Osteoblast (primary cell): ENCODE results near the gene FILIP1L. TPM values are rescaled to one million over a fixed set of nuclear protein-coding genes. Genes with fewer than 3 reads are reported as not detected.

Experiments used
- DNase-seq: peaks from one replicate; pipeline ENCODE4 v3.0.0; 2011; ENCODE audit warnings: low spot score, mixed read lengths; ENCODE audit not compliant: insufficient read length; ENCODE audit errors: missing footprints
- H2AFZ ChIP-seq: 2 replicates; pipeline ENCODE4 v1.6.0; 2011; ENCODE audit warnings: mild to moderate bottlenecking, low read length
- H3K27ac ChIP-seq: 2 replicates; pipeline ENCODE4 v1.5.1; 2011; ENCODE audit warnings: mild to moderate bottlenecking, low read depth, low read length, moderate library complexity
- H3K27me3 ChIP-seq: 2 replicates; pipeline ENCODE4 v1.6.0; 2012; ENCODE audit warnings: mild to moderate bottlenecking, control low read depth, inconsistent platforms, low read length, moderate library complexity; ENCODE audit not compliant: insufficient read depth
- H3K36me3 ChIP-seq: 2 replicates; pipeline ENCODE4 v1.5.1; 2011; ENCODE audit warnings: mild to moderate bottlenecking, low read length, control low read depth, moderate library complexity; ENCODE audit not compliant: insufficient read depth
- H3K4me1 ChIP-seq: 2 replicates; pipeline ENCODE4 v1.5.1; 2011; ENCODE audit warnings: mild to moderate bottlenecking, low read length, control low read depth, moderate library complexity; ENCODE audit not compliant: insufficient read depth
- H3K4me2 ChIP-seq: 2 replicates; pipeline ENCODE4 v1.6.0; 2011; ENCODE audit warnings: mild to moderate bottlenecking, low read length; ENCODE audit not compliant: insufficient read depth
- H3K4me3 ChIP-seq: fragments of 200-600 bp; sonication (generic); 3 replicates; pipeline ENCODE4 v1.5.1; 2012; ENCODE audit warnings: mild to moderate bottlenecking, low read length, inconsistent platforms; ENCODE audit not compliant: insufficient read depth
- H3K79me2 ChIP-seq: 2 replicates; pipeline ENCODE4 v1.6.0; 2012; ENCODE audit warnings: mild to moderate bottlenecking, low read length, control low read depth, inconsistent platforms; ENCODE audit not compliant: insufficient read depth
- H3K9me3 ChIP-seq: 2 replicates; pipeline ENCODE4 v1.5.1; 2011; ENCODE audit warnings: low read depth, low read length, control low read depth
- H4K20me1 ChIP-seq: 2 replicates; pipeline ENCODE4 v1.6.0; 2012; ENCODE audit warnings: mild to moderate bottlenecking, low read length, control low read depth; ENCODE audit not compliant: insufficient read depth
- CTCF ChIP-seq: IDR thresholded peaks from 2 replicates; pipeline ENCODE4 v1.5.1; 2011; ENCODE audit warnings: mild to moderate bottlenecking, low read depth, low read length, moderate library complexity; ENCODE audit errors: extremely low read depth
- total RNA-seq: library from RNA; depleted of rRNA; stranded (reverse); fragments of >200 nt; gene quantifications from 2 replicates; pipeline ENCODE4 v1.2.3, GENCODE V29; 2012

The FILIP1L gene
- total RNA-seq, 1 donor = 5.8 TPM

GRCh38 chr3:99896482-99896881, 217.8 kb downstream of the FILIP1L start:
- TF ChIP-seq CTCF = no peak
- no peaks in the 10 kb centered on the region for H4K20me1 ChIP-seq
- peak overlapping the region; percentile 16 for H2AFZ ChIP-seq
- peak overlapping the region; percentile 78 for H3K27ac ChIP-seq
- H3K4me1 ChIP-seq = peaks cover 42% of the 10 kb centered on the region
- H3K79me2 ChIP-seq = no peaks in the 10 kb centered on the region
- DNase-seq = no peak
- no peaks in the 10 kb centered on the region for H3K27me3 ChIP-seq
- no peak overlapping the region for H3K4me3 ChIP-seq
- no peaks in the 10 kb centered on the region for H3K9me3 ChIP-seq
- peak overlapping the region; percentile 43 for H3K4me2 ChIP-seq
- no peaks in the 10 kb centered on the region for H3K36me3 ChIP-seq

GRCh38 chr3:99895703-99896441, 218.4 kb downstream of the FILIP1L start:
- no peaks in the 10 kb centered on the region for H3K36me3 ChIP-seq
- H3K4me1 ChIP-seq = peaks cover 37% of the 10 kb centered on the region
- peak; percentile 78 for DNase-seq
- no peaks in the 10 kb centered on the region for H4K20me1 ChIP-seq
- H3K27ac ChIP-seq = peak overlapping the region; percentile 78
- no peaks in the 10 kb centered on the region for H3K79me2 ChIP-seq
- H3K27me3 ChIP-seq = no peaks in the 10 kb centered on the region
- no peaks in the 10 kb centered on the region for H3K9me3 ChIP-seq
- peak overlapping the region; percentile 43 for H3K4me2 ChIP-seq
- H3K4me3 ChIP-seq = no peak overlapping the region
- TF ChIP-seq CTCF = no peak
- peak overlapping the region; percentile 33 for H2AFZ ChIP-seq

- no peak overlapping the region for H3K4me2 ChIP-seq
- peak overlapping the region; percentile 33 for H2AFZ ChIP-seq
- no peaks in the 10 kb centered on the region for H3K79me2 ChIP-seq
- no peaks in the 10 kb centered on the region for H3K27me3 ChIP-seq
- H3K4me3 ChIP-seq = no peak overlapping the region
- peak overlapping the region; percentile 78 for H3K27ac ChIP-seq
- H3K36me3 ChIP-seq = no peaks in the 10 kb centered on the region
- DNase-seq = no peak
- H3K4me1 ChIP-seq = peaks cover 32% of the 10 kb centered on the region
- no peaks in the 10 kb centered on the region for H4K20me1 ChIP-seq
- no peak for TF ChIP-seq CTCF
- no peaks in the 10 kb centered on the region for H3K9me3 ChIP-seq
Measured at GRCh38 chr3:99895131-99895696, 219.1 kb downstream of the FILIP1L start.

GRCh38 chr3:99892332-99892731, 222.0 kb downstream of the FILIP1L start:
- Histone ChIP-seq H2AFZ (no peak overlapping the region), H3K27me3 (no peaks in the 10 kb centered on the region), H4K20me1 (no peaks in the 10 kb centered on the region), H3K9me3 (no peaks in the 10 kb centered on the region), H3K36me3 (no peaks in the 10 kb centered on the region), H3K4me2 (no peak overlapping the region), H3K4me3 (no peak overlapping the region), H3K4me1 (peaks cover 20% of the 10 kb centered on the region), H3K27ac (no peak overlapping the region), H3K79me2 (no peaks in the 10 kb centered on the region)
- no peak for TF ChIP-seq CTCF
- no peak for DNase-seq
